Cardiac muscle cell (in vitro differentiated cells and primary cell): ENCODE measurements around the gene RAB8A. TPM values are rescaled to one million over a fixed set of nuclear protein-coding genes. Genes with fewer than 3 reads are reported as not detected.

Source experiments
- DNase-seq, 2 donors: peaks; one replicate each; pipeline versions ENCODE4 v3.0.0 to v3.0.0-alpha.2; 2010 to 2017; ENCODE audit warnings: low read depth in 1 of 2, low spot score in 1 of 2
- H3K27ac ChIP-seq: fragments of 200-600 bp; sonication (generic); 2 replicates; pipeline ENCODE4 v1.5.1; 2016
- H3K27me3 ChIP-seq: fragments of 200-600 bp; sonication (generic); 2 replicates; pipeline ENCODE4 v1.6.0; 2016; ENCODE audit warnings: control low read depth
- H3K36me3 ChIP-seq: fragments of 200-600 bp; sonication (generic); 2 replicates; pipeline ENCODE4 v1.5.1; 2016; ENCODE audit warnings: control low read depth
- H3K4me1 ChIP-seq: fragments of 200-600 bp; sonication (generic); 2 replicates; pipeline ENCODE4 v1.8.1; 2017; ENCODE audit warnings: low read depth, mild to moderate bottlenecking, mixed run types
- H3K4me3 ChIP-seq: fragments of 200-600 bp; sonication (generic); 2 replicates; pipeline ENCODE4 v1.5.1; 2016; ENCODE audit warnings: mild to moderate bottlenecking
- H3K9me3 ChIP-seq: fragments of 200-600 bp; sonication (generic); 2 replicates; pipeline ENCODE4 v1.5.1; 2017; ENCODE audit warnings: low read depth, mild to moderate bottlenecking, control low read depth
- CTCF ChIP-seq: IDR thresholded peaks from 2 replicates; pipeline ENCODE4 v1.5.1; 2012; ENCODE audit warnings: low read depth, mild to moderate bottlenecking, low read length
- polyA plus RNA-seq: library from polyadenylated mRNA; unstranded; fragments of >200 nt; fragmentation: Nextera tagmentation; extraction: Ambion mirVana; gene quantifications from 2 replicates; pipeline ENCODE4 v1.2.1, GENCODE V29; 2016
- total RNA-seq: library from RNA; depleted of rRNA; stranded (reverse); fragments of >200 nt; gene quantifications from 2 replicates; pipeline ENCODE4 v1.2.3, GENCODE V29; 2016

The RAB8A gene
- total and polyA plus RNA-seq, 2 experiments from 2014 or later: 38.2 to 93.8 TPM

- Histone ChIP-seq H3K36me3 (no peaks in the 10 kb centered on the region), H3K27ac (no peak overlapping the region), H3K9me3 (no peaks in the 10 kb centered on the region), H3K4me1 (no peaks in the 10 kb centered on the region), H3K4me3 (no peak overlapping the region), H3K27me3 (no peaks in the 10 kb centered on the region)
- no peak for TF ChIP-seq CTCF
- DNase-seq: no peak
Measured at GRCh38 chr19:16139752-16140151, 28.1 kb downstream of the RAB8A start.

- H3K4me3 ChIP-seq: no peak overlapping the region
Measured at GRCh38 chr19:16141043-16141442, 29.4 kb downstream of the RAB8A start.

GRCh38 chr19:16142032-16142580 is 30.4 kb downstream of the RAB8A start:
- DNase-seq: no peak
- no peaks in the 10 kb centered on the region for H3K27me3 ChIP-seq
- H3K4me3 ChIP-seq: no peak overlapping the region
- H3K36me3 ChIP-seq: no peaks in the 10 kb centered on the region
- H3K4me1 ChIP-seq: no peaks in the 10 kb centered on the region
- TF ChIP-seq CTCF: no peak
- no peaks in the 10 kb centered on the region for H3K9me3 ChIP-seq
- H3K27ac ChIP-seq: no peak overlapping the region

More at GRCh38 chr19:16141043-16141442, 29.4 kb downstream of the RAB8A start:
- Histone ChIP-seq H3K9me3 (no peaks in the 10 kb centered on the region), H3K36me3 (no peaks in the 10 kb centered on the region), H3K27ac (no peak overlapping the region), H3K27me3 (no peaks in the 10 kb centered on the region), H3K4me1 (no peaks in the 10 kb centered on the region)
- TF ChIP-seq CTCF: no peak
- no peak for DNase-seq

GRCh38 chr19:16143399-16144215 is 31.9 kb downstream of the RAB8A start, which contains the start of gene HSH2D:
TSS of gene HSH2D (plus strand) at chr19:16143685. CDS start at chr19:16148751, 5,066 bp downstream.
- Histone ChIP-seq H3K9me3 (no peaks in the 10 kb centered on the region), H3K27ac (no peak within 1 kb of the TSS), H3K27me3 (no peaks in the 10 kb centered on the region), H3K36me3 (no peaks in the 10 kb centered on the region), H3K4me3 (no peak within 1 kb of the TSS), H3K4me1 (no peaks in the 10 kb centered on the region)
- TF ChIP-seq CTCF: no peak
- no peak for DNase-seq

GRCh38 chr19:16144216-16144581 is 32.5 kb downstream of the RAB8A start:
- Histone ChIP-seq H3K27ac (no peak overlapping the region), H3K4me1 (no peaks in the 10 kb centered on the region), H3K27me3 (no peaks in the 10 kb centered on the region), H3K9me3 (no peaks in the 10 kb centered on the region), H3K36me3 (no peaks in the 10 kb centered on the region), H3K4me3 (no peak overlapping the region)
- TF ChIP-seq CTCF: no peak
- no peak for DNase-seq
